EL (cell line): ENCODE results near the gene ITPR3.
"Not testable (repeated sequence)": the region's sequence is repeated elsewhere in the genome, so short reads cannot be mapped to it uniquely, and the experiment has no call there.

Source experiments
- DNase-seq: peaks from one replicate; pipeline ENCODE4 v3.0.0-alpha.2; 2016

The ITPR3 gene

GRCh38 chr6:33591424-33592032 lies 29.6 kb upstream of the ITPR3 start:
- DNase-seq = no peak

GRCh38 chr6:33592280-33592594 lies 28.9 kb upstream of the ITPR3 start:
- no peak for DNase-seq

DNA sequence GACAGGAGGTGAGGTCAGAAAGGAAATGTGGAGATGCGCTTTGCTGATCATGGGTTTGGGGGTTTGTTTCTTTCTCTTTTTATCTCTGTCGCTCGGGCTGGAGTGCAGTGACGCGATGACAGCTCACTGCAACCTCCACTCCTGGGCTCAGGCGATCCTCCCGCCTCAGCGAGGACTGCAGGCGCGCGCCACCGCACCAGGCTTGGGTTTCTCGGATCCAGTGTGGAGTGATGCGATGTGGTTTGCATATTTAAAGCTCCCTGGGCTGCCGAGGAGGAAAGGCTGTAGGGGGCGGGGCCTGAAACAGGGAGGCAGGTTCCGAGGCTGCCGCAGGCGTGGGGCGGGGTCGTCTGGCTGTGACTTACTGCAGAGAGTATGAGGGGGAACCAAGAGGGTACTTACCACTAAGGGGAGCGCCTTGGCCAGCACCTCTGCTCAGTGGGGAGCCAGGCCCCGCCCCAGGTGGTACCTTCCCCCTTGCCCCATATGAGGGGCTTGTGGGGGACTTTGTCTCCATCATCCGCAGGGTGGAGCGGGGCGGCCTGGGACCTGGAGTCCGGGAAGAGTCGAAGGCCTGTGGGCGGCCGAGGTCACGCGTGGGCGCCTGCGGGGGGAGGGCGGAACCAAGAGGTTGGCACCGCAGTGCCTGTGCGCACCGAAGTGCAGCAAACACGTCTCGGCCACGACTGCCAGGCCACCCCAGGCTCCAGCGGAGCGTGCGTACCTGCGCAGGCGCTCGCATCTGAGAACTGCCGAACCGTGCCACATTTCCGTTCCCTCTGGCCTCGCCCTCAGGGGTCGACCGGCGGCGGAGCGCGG lies 28.3 kb upstream of the ITPR3 start:
- no peak for DNase-seq

DNA sequence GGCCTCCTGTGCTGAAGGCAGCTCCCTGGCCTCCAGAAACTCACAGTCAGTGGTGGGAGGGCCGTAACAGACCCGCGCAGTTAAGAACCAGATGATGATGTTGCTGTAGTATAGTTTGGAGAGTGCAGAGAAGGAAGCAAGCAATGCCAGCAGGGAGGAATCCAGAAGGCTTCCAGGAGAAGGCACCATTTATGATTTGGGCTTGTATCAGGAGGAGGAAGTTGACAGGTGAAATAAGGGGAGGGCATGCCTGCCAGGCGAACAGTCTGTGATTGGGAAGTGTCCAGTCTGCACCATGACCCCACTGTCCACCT lies 27.8 kb upstream of the ITPR3 start:
- DNase-seq = no peak

GRCh38 chr6:33595001-33595846 lies 25.9 kb upstream of the ITPR3 start:
- peak; percentile 54 for DNase-seq

- not testable (repeated sequence) for DNase-seq
Observed at GRCh38 chr6:33596894-33597293, 24.2 kb upstream of the ITPR3 start.

DNA sequence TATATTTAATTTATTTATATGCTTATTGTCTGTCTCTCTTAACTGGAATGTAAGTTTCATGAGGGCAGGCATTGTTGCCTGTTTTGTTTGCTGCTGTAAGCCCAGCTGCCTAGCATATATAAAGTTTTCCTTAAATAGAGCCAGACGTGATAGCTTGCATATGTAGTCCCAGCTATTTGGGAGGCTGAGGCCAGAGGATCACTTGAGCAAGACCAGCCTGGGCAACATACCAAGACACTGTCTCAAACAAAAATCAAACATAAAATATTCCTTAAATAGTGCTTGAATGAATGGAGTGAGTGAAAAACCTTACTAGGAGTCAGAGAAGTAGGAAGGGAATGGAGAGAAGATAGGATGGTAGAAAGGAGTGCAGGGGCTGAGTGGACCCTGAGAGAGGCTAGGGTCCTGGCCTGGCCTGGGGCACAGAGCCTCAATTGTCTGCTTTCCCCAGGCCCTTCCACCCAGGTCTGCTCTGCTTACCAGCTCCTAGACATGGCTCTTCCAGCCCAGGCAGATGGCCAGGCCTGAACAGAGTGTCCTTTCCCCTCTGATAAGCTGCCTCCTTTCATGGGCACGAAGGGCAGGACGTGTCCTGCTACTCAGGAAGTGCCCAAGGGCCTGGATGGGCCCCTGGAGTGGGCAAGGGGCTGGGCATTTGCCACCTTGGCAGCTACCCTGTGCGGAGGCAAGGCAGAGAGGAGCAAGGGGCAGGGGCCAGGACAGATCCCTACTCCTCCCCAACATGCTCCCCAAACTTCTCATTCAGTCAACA lies 23.4 kb upstream of the ITPR3 start:
- no peak for DNase-seq

DNA sequence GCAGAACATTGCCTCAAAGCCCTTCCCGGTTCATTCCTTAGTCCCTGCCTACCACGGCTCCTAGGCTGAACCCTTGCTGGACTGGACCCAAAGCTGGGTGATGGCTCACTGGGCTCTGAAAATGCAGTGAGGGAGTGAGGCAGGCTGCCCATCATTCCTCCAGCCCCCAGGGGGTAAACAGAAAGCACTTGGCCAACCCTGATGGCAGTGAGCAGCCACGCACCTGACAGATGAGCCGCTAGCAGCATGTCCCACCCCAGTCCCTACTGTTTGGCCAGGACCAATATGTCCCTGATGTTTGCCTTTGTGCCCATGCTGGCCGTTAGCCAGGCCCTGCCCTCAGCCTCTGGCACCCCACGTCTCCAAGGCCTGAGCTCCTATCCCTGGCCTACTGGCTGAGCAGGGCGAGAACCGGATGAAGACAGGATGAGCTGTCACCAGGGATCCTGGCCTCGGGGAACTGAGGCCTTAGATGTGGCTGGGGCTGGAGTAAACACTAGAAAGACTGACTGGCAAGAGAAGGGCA lies 21.6 kb upstream of the ITPR3 start:
- peak; percentile 80 for DNase-seq

- no peak for DNase-seq
Observed at GRCh38 chr6:33600761-33601160, 20.4 kb upstream of the ITPR3 start.

- no peak for DNase-seq
Observed at GRCh38 chr6:33602180-33602579, 18.9 kb upstream of the ITPR3 start.

- peak; percentile 74 for DNase-seq
Observed at GRCh38 chr6:33604941-33605854, 15.9 kb upstream of the ITPR3 start.

GRCh38 chr6:33606642-33607041 lies 14.5 kb upstream of the ITPR3 start:
- DNase-seq = no peak

DNA sequence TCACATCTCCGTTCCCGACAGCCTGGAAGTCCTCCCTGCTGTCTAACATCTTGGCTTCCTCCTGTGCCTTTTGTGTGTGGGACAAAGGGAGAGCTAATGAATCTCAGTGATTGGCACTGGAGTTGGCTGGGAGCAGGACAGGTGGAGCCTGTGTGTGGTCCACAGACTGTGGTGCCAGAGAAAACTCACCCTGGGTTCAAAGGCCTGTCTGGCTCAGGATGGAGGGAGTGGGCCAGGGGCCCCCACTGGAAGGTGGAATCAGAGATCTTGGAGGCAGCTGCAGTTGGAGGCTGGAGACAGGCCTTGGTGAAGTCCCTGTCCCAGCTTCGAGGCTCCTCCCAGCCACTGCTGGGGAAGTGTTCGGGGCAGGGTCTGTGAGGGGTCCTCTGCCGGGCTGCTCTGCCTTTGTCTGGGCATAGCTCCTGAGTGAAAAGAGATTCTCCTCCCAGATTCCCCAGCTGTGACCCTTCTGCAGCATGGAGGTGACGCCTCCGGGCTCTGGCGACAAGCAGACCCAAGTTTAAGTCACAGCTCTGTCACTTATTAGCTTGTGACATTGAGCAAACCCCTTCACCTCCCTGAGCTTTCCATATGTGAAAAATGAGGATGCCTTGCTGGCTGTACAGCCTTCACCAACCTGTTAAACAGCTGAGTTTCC lies 13.9 kb upstream of the ITPR3 start:
- DNase-seq = no peak

DNA sequence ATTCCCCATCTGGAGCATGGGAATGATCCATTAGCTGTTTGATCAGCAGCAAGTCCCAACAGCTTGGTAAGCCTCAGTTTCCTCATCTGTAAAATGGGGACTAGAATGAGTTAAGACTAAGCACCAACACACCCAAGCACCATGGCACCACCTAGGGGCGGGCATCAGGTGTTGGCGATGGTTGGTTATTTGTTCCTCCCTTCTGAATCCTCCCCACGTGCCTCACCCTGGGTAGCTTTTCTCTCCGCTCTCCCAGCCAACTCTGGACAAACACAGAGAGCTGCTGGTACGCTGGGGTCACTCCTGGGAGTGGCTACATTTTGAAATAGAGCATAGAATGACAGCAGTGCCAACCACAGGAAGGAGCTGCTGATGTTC lies 13.3 kb upstream of the ITPR3 start:
- DNase-seq = no peak

GRCh38 chr6:33609019-33609418 lies 12.1 kb upstream of the ITPR3 start:
- no peak for DNase-seq

DNA sequence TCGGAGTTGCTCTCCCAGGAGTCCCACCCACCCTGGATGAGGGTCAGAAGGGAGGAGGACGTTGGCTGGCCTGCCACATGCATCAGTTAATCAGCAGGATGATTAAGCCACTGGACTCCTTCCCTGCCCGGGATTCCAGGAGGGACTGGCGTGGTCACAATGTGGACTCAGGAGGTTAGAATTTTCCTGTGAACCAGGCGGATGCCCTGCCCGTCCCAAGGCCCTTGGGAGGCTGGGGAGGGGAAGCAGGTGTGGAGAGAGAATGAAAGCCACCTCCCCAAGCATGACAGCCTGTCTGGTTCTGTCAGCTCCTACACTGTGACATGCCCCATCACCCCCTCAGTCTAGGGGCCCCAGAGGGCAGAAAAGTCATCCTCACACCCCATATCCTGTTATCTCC lies 11.6 kb upstream of the ITPR3 start:
- peak; percentile 89 for DNase-seq

- peak; percentile 70 for DNase-seq
Observed at GRCh38 chr6:33610067-33610466, 11.1 kb upstream of the ITPR3 start.

GRCh38 chr6:33610779-33611732 lies 10.1 kb upstream of the ITPR3 start:
- no peak for DNase-seq

DNA sequence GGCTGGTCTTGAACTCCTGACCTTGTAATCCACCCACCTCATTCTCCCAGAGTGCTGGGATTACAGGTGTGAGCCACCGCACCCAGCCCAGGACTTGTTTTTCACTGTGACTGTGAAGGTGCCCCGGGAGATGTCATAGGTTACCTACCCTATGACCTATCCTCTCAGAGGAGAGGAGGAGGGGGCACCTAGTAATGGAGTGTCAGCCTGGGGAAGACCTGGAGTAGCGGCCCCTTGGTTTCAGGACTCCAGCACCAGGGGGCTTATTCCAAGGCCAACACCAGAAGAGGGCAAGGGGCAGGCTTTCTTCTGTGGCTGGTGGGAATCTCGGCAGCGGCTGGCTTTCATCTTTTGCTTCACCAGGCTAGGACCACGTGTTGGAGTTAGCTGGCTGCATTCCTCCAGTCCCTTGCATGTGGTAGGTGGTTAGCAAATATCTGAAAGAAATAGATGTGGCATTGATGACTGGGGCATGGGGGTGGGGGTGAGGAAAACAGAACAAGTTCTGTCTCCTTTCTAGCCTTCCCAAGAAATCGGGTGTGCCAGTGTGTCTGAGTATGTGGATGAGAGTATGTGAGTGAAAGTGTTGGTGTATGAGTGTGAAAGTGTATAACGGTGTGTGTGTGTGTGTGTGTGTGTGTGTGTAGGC lies 7.9 kb upstream of the ITPR3 start:
- DNase-seq = peak; percentile 81

DNA sequence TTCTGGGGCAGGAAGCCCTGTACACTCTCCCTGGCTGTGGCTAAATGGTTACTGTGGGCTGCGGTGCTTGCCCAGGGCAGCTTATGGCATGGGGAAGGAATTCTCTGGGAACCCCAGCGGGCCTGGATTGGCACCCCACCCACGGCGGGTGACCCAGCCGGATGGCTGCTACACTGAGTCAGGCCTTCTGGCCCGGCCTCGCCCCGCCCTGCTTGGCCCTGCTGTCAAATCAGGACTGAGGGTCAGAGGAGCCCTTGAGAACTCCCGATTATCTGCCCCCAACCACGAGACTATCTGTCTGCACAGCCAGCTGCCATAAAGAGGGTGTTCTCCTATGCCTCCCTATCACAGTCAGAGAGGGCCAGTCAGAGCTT lies 7.3 kb upstream of the ITPR3 start:
- peak; percentile 94 for DNase-seq
